ENCODE data around the gene DTYMK.

DTYMK gene

DNA sequence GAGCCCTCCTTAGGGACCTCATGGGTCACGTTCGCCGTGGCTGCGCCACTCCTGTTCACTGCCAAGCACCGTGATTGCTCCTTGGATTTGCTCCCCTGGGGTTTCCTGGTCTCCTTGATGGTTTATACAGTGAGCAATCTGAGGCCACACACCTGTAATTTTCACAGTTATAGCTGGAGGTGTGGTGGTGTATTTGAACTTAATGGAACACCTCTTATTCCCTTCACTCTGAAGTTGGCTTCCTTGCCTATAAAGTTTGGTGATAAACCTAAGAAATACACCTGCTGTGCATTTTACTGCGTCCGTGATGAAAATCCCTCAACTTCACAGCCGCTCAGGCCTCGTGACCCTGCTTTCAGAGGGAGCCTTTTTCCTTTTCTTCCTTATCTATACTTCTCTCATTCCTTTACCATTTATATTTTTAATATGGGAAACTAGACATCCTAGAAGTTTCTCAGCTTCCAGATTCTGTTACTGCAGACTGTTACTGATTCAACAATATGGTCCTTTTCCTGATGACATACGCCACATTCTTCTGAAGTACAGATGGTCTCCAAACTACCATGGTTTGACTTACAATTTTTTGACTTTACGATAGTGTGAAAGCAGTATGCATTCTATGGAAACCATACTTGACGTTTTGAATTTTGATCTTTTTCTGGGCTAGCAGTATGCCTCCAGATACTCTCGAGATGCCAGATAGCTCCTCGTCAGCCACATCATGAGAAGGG is 40.5 kb downstream of the DTYMK start:
- H3K4me3 ChIP-seq (ENCODE audit: low read depth, low read length) = no peak overlapping the region
- in situ Hi-C loops (cut with HindIII; ENCODE audit: low sequenced_read_pairs) = no loop called here
- TF ChIP-seq, protein P1, sequence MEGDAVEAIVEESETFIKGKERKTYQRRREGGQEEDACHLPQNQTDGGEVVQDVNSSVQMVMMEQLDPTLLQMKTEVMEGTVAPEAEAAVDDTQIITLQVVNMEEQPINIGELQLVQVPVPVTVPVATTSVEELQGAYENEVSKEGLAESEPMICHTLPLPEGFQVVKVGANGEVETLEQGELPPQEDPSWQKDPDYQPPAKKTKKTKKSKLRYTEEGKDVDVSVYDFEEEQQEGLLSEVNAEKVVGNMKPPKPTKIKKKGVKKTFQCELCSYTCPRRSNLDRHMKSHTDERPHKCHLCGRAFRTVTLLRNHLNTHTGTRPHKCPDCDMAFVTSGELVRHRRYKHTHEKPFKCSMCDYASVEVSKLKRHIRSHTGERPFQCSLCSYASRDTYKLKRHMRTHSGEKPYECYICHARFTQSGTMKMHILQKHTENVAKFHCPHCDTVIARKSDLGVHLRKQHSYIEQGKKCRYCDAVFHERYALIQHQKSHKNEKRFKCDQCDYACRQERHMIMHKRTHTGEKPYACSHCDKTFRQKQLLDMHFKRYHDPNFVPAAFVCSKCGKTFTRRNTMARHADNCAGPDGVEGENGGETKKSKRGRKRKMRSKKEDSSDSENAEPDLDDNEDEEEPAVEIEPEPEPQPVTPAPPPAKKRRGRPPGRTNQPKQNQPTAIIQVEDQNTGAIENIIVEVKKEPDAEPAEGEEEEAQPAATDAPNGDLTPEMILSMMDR (IDR thresholded peaks at IDR 0.05; ENCODE audit: low read depth, low read length) = no peak
- no peak for DNase-seq (ENCODE audit: low read depth, low spot score)

DNA sequence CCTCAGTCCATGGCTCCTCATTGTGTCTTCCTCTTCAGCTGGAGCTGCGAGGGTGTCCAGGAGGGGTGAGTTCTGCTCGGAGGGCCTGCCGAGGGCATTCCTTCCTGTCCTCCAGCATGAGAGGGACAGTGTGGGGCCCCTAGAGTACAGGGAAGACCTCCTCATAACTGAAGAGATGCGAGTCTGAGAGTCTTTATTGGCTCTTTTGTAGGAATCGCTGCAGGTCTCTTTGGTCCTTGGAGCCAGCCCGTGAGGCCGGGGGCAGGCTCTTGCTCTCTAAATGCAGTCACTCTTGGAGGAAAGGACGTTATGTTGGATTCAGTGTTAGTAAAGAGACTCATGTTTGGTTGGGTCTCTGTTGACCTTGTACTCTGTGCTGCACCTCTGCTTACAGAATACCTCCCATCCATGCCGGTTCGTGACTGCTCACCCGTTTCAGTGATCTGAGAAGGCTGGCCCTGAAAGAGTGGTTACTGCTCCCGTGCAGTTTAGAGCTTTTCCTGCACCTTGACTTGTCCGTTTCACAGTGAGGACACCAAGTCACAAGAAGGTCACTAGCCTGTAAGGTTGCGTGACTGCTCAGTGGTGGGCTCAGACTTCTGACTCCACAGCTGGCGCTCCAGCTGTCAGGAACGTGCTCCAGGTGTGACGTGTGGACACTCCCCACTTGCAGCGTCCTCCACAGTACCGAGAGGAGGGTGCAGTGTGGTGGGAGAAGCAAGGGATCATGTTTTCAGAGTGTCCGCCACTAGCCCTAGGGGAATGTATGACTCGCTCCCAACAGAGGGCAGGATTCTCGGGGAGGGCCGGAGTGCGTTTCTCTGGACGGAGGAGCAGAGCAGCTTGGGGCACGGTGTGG is 41.3 kb downstream of the DTYMK start:
- in situ Hi-C loops (cut with HindIII; ENCODE audit: low sequenced_read_pairs) = no loop called here
- TF ChIP-seq, protein P1 (IDR thresholded peaks at IDR 0.05; ENCODE audit: low read depth, low read length) = no peak
- H3K4me3 ChIP-seq (ENCODE audit: low read depth, low read length) = no peak overlapping the region
- no peak for DNase-seq (ENCODE audit: low read depth, low spot score)

- TF ChIP-seq, protein P1 (IDR thresholded peaks at IDR 0.05; ENCODE audit: low read depth, low read length) = no peak
- DNase-seq (ENCODE audit: low read depth, low spot score) = no peak
- H3K4me3 ChIP-seq (ENCODE audit: low read depth, low read length) = no peak overlapping the region
- in situ Hi-C loops (cut with HindIII; ENCODE audit: low sequenced_read_pairs) = no loop called here
Observed at GRCh38 chr2:241641631-241642030, 45.0 kb downstream of the DTYMK start.

GRCh38 chr2:241640165-241640795 is 46.3 kb downstream of the DTYMK start:
- TF ChIP-seq, protein P1 (IDR thresholded peaks at IDR 0.05; ENCODE audit: low read depth, low read length) = no peak
- H3K4me3 ChIP-seq (ENCODE audit: low read depth, low read length) = no peak overlapping the region
- no peak for DNase-seq (ENCODE audit: low read depth, low spot score)
- in situ Hi-C loops (cut with HindIII; ENCODE audit: low sequenced_read_pairs) = no loop called here

DNA sequence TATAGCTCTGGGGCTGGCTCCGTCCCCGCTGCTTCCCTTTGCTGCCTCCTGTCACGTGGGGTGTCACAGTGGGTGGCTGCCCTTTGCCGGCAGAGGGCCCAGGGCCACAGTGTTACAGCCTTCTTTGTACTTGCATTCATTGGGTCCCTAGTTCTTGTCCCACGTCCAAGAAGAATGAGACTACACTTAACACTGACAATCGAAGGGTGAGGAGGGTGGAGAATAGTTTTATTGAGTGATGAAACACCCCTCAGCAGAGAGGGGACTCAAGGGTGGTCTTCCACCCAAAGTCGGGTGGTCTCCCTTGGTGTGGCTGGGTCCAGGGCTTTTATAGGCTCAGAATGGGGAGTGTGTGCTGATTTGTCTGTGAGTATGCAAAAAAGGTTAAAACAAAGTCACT is 47.2 kb downstream of the DTYMK start:
- TF ChIP-seq, protein P1 (IDR thresholded peaks at IDR 0.05; ENCODE audit: low read depth, low read length) = no peak
- in situ Hi-C loops (cut with HindIII; ENCODE audit: low sequenced_read_pairs) = no loop called here
- no peak overlapping the region for H3K4me3 ChIP-seq (ENCODE audit: low read depth, low read length)
- DNase-seq (ENCODE audit: low read depth, low spot score) = no peak

DNA sequence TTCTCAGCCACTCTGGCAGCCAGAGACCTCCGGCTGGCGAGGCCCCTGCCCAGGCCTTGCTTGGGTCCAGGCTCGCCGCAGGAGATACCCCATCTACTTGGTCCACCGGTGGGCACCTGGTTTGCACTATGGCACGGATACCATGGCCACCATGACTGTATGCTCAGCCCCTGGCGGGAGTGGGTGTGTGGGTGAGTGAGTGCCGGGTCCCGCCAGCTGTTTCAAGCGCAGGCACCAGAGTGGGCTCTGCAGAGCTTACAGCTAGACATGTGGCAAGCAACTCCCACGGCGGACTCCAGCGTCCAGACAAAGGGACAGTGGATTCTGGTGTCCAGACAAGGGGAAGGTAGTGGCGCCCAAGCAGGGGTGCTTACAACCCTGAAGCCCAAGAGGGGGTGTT is 47.7 kb downstream of the DTYMK start:
- no peak overlapping the region for H3K4me3 ChIP-seq (ENCODE audit: low read depth, low read length)
- TF ChIP-seq, protein P1 (IDR thresholded peaks at IDR 0.05; ENCODE audit: low read depth, low read length) = no peak
- no peak for DNase-seq (ENCODE audit: low read depth, low spot score)
- in situ Hi-C loops (cut with HindIII; ENCODE audit: low sequenced_read_pairs) = no loop called here
